Suppressor macrophage treated with lipopolysaccharide for 4 hours (primary cell): Measurements from ENCODE around the gene RASA4B.
"Not testable (repeated sequence)": the region's sequence is repeated elsewhere in the genome, so short reads cannot be mapped to it uniquely, and the experiment has no call there.

ENCODE experiments used
- DNase-seq: peaks from one replicate; pipeline ENCODE4 v3.0.0-alpha.2; 2020

RASA4B gene

GRCh38 chr7:102472126-102473041, 45.2 kb downstream of the RASA4B start:
- DNase-seq: no peak

GRCh38 chr7:102471791-102472125, 45.8 kb downstream of the RASA4B start:
- DNase-seq: no peak

- no peak for DNase-seq
These were observed 47.4 kb downstream of the RASA4B start for GRCh38 chr7:102469972-102470825.

- DNase-seq: no peak
These were observed 48.1 kb downstream of the RASA4B start for GRCh38 chr7:102469351-102469971.

GRCh38 chr7:102468478-102469350, 48.9 kb downstream of the RASA4B start:
- DNase-seq: no peak

GRCh38 chr7:102467581-102468477, 49.7 kb downstream of the RASA4B start:
- DNase-seq: no peak

GRCh38 chr7:102466097-102466496, 51.5 kb downstream of the RASA4B start:
- no peak for DNase-seq

- peak; percentile 99 for DNase-seq
These were observed 52.8 kb downstream of the RASA4B start, which contains the start of the genes ALKBH4 and LRWD1 for GRCh38 chr7:102464577-102465280. TSS of gene ALKBH4 (minus strand) at chr7:102464863. CDS start at chr7:102464836, 27 bp downstream. TSS of gene LRWD1 (plus strand) at chr7:102464984. CDS start at chr7:102465081, 97 bp downstream.

- peak; percentile 6 for DNase-seq
These were observed 53.6 kb downstream of the RASA4B start for GRCh38 chr7:102463841-102464576.

- DNase-seq: no peak
These were observed 57.1 kb downstream of the RASA4B start for GRCh38 chr7:102460467-102460866.

- no peak for DNase-seq
These were observed 58.2 kb downstream of the RASA4B start for GRCh38 chr7:102459221-102459844.

- no peak for DNase-seq
These were observed 60.1 kb downstream of the RASA4B start for GRCh38 chr7:102457352-102457924.

- DNase-seq: no peak
These were observed 61.2 kb downstream of the RASA4B start for GRCh38 chr7:102456327-102456726.

GRCh38 chr7:102455596-102455995, 62.0 kb downstream of the RASA4B start:
- DNase-seq: no peak

- DNase-seq: not testable (repeated sequence)
These were observed 62.6 kb downstream of the RASA4B start for GRCh38 chr7:102454932-102455331.

GRCh38 chr7:102454468-102454867, 63.1 kb downstream of the RASA4B start:
- peak; percentile 40 for DNase-seq

- DNase-seq: no peak
These were observed 64.3 kb downstream of the RASA4B start for GRCh38 chr7:102453319-102453718.

- no peak for DNase-seq
These were observed 65.1 kb downstream of the RASA4B start for GRCh38 chr7:102452451-102452850.
